DND-41 (cell line): ENCODE data around the gene TSPO.
A peak's percentile ranks its signal among the peaks of the same experiment; 100 is the strongest.

ENCODE experiments used
- ATAC-seq: fragments of 200-7000 bp; cut with Tn5 transposase; 3 replicates; pipeline ENCODE4 v1.9.1; 2021; ENCODE audit warnings: low read depth; ENCODE audit not compliant: insufficient read depth
- DNase-seq: peaks from one replicate; pipeline ENCODE4 v3.0.0-alpha.2; 2020
- H2AFZ ChIP-seq: 2 replicates; pipeline ENCODE4 v1.6.0; 2012; ENCODE audit warnings: low read depth, low read length
- H3K27ac ChIP-seq: 2 replicates; pipeline ENCODE4 v1.5.1; 2012; ENCODE audit warnings: low read length, inconsistent platforms
- H3K27me3 ChIP-seq: fragments of 200-600 bp; sonication (generic); 2 replicates; pipeline ENCODE4 v1.6.0; 2012; ENCODE audit warnings: low read length, mild to moderate bottlenecking, inconsistent platforms; ENCODE audit not compliant: insufficient read depth, poor library complexity
- H3K36me3 ChIP-seq: 2 replicates; pipeline ENCODE4 v1.5.1; 2012; ENCODE audit warnings: low read length, inconsistent platforms; ENCODE audit not compliant: insufficient read depth
- H3K4me1 ChIP-seq: 2 replicates; pipeline ENCODE4 v1.5.1; 2012; ENCODE audit warnings: mild to moderate bottlenecking, low read length; ENCODE audit not compliant: insufficient read depth
- H3K4me2 ChIP-seq: 2 replicates; pipeline ENCODE4 v1.6.0; 2012; ENCODE audit warnings: mild to moderate bottlenecking, moderate library complexity, low read length, inconsistent platforms; ENCODE audit not compliant: insufficient read depth
- H3K4me3 ChIP-seq, 2 experiments: fragments of 200-600 bp in 1 of 2; shearing (Covaris generic) in 1 of 2; 2 replicates each; pipeline ENCODE4 v1.5.1; 2012 to 2016; ENCODE audit warnings: inconsistent platforms in 2 of 2, low read length in 2 of 2, mild to moderate bottlenecking in 2 of 2, low read depth in 1 of 2, moderate library complexity in 1 of 2
- H3K79me2 ChIP-seq: 2 replicates; pipeline ENCODE4 v1.6.0; 2012; ENCODE audit warnings: low read length, inconsistent platforms; ENCODE audit not compliant: insufficient read depth
- H3K9ac ChIP-seq: 2 replicates; pipeline ENCODE4 v1.6.0; 2012; ENCODE audit warnings: low read depth, mild to moderate bottlenecking, inconsistent platforms, low read length, moderate library complexity
- H3K9me3 ChIP-seq: 2 replicates; pipeline ENCODE4 v1.5.1; 2012; ENCODE audit warnings: low read length, moderate library complexity, mild to moderate bottlenecking, inconsistent platforms; ENCODE audit not compliant: insufficient read depth, severe bottlenecking
- H4K20me1 ChIP-seq: 2 replicates; pipeline ENCODE4 v1.6.0; 2012; ENCODE audit warnings: low read length; ENCODE audit not compliant: insufficient read depth
- CTCF ChIP-seq: IDR thresholded peaks from 2 replicates; pipeline ENCODE4 v1.5.1; 2012; ENCODE audit warnings: borderline replicate concordance, low read length, moderate library complexity, mild to moderate bottlenecking; ENCODE audit not compliant: poor library complexity, severe bottlenecking; ENCODE audit errors: extremely low read depth
- EZH2 ChIP-seq: IDR thresholded peaks from 3 replicates; pipeline ENCODE4 v1.6.1; 2012; ENCODE audit warnings: borderline replicate concordance, low read depth, mild to moderate bottlenecking, moderate library complexity, low read length, inconsistent platforms; ENCODE audit not compliant: severe bottlenecking

The TSPO gene

GRCh38 chr22:43133401-43133800, 18.0 kb upstream of the TSPO start:
- no peak overlapping the region for H3K9ac ChIP-seq
- H3K4me2 ChIP-seq = no peak overlapping the region
- H2AFZ ChIP-seq = no peak overlapping the region
- no peak overlapping the region for H3K27ac ChIP-seq
- H3K9me3 ChIP-seq = no peaks in the 10 kb centered on the region
- TF ChIP-seq CTCF = no peak
- no peak for DNase-seq
- H3K27me3 ChIP-seq = no peaks in the 10 kb centered on the region
- no peaks in the 10 kb centered on the region for H3K79me2 ChIP-seq
- no peak for ATAC-seq
- no peak overlapping the region for H3K4me3 ChIP-seq
- H4K20me1 ChIP-seq = peaks cover 21% of the 10 kb centered on the region
- peaks cover 62% of the 10 kb centered on the region for H3K36me3 ChIP-seq
- H3K4me1 ChIP-seq = no peaks in the 10 kb centered on the region

GRCh38 chr22:43134553-43134952, 16.8 kb upstream of the TSPO start:
- ATAC-seq = no peak
- H3K79me2 ChIP-seq = no peaks in the 10 kb centered on the region
- H4K20me1 ChIP-seq = peaks cover 15% of the 10 kb centered on the region
- H3K27me3 ChIP-seq = no peaks in the 10 kb centered on the region
- H3K9me3 ChIP-seq = no peaks in the 10 kb centered on the region
- H3K9ac ChIP-seq = no peak overlapping the region
- TF ChIP-seq EZH2 = no peak
- no peak for TF ChIP-seq CTCF
- no peak for DNase-seq
- no peak overlapping the region for H3K4me3 ChIP-seq
- no peak overlapping the region for H3K4me2 ChIP-seq
- H3K36me3 ChIP-seq = peaks cover 71% of the 10 kb centered on the region
- H3K27ac ChIP-seq = no peak overlapping the region
- H2AFZ ChIP-seq = no peak overlapping the region
- no peaks in the 10 kb centered on the region for H3K4me1 ChIP-seq

- H2AFZ ChIP-seq = no peak overlapping the region
- H3K9me3 ChIP-seq = no peaks in the 10 kb centered on the region
- DNase-seq (no peak), ATAC-seq (no peak)
- H3K36me3 ChIP-seq = peaks cover 81% of the 10 kb centered on the region
- H3K4me1 ChIP-seq = no peaks in the 10 kb centered on the region
- no peak overlapping the region for H3K27ac ChIP-seq
- H3K9ac ChIP-seq = no peak overlapping the region
- H3K4me3 ChIP-seq = no peak overlapping the region
- no peaks in the 10 kb centered on the region for H3K79me2 ChIP-seq
- no peak for TF ChIP-seq EZH2
- no peak for TF ChIP-seq CTCF
- peaks cover 15% of the 10 kb centered on the region for H4K20me1 ChIP-seq
- no peaks in the 10 kb centered on the region for H3K27me3 ChIP-seq
- no peak overlapping the region for H3K4me2 ChIP-seq
Observed at GRCh38 chr22:43135565-43135964, 15.8 kb upstream of the TSPO start.

GRCh38 chr22:43136255-43136654, 15.1 kb upstream of the TSPO start:
- Histone ChIP-seq H3K4me2 (no peak overlapping the region), H3K27me3 (no peaks in the 10 kb centered on the region), H3K4me1 (peaks cover 7% of the 10 kb centered on the region), H3K4me3 (no peak overlapping the region), H3K36me3 (peaks cover 84% of the 10 kb centered on the region), H4K20me1 (peaks cover 19% of the 10 kb centered on the region), H3K9me3 (no peaks in the 10 kb centered on the region), H3K9ac (no peak overlapping the region), H3K27ac (no peak overlapping the region), H3K79me2 (no peaks in the 10 kb centered on the region), H2AFZ (no peak overlapping the region)
- ATAC-seq (peak; percentile 94), DNase-seq (peak; percentile 56)
- TF ChIP-seq CTCF = peak; percentile 79
- no peak for TF ChIP-seq EZH2
